Osteocyte (in vitro differentiated cells): ENCODE results near the gene KIF26A. TPM values are rescaled to one million over a fixed set of nuclear protein-coding genes. Genes with fewer than 3 reads are reported as not detected.

ENCODE experiments used
- DNase-seq: peaks from one replicate; pipeline ENCODE4 v3.0.0; 2021; ENCODE audit warnings: mixed read lengths; ENCODE audit not compliant: unreplicated experiment; ENCODE audit errors: extremely low spot score
- H3K27ac Mint-ChIP-seq: one replicate; pipeline ENCODE4 v1.8.0; 2021; ENCODE audit warnings: mild to moderate bottlenecking, mixed read lengths; ENCODE audit not compliant: unreplicated experiment
- H3K27me3 Mint-ChIP-seq: one replicate; pipeline ENCODE4 v1.8.0; 2021; ENCODE audit warnings: mixed read lengths; ENCODE audit not compliant: unreplicated experiment
- H3K36me3 Mint-ChIP-seq: one replicate; pipeline ENCODE4 v1.8.0; 2021; ENCODE audit warnings: mixed read lengths; ENCODE audit not compliant: unreplicated experiment
- H3K4me1 Mint-ChIP-seq: one replicate; pipeline ENCODE4 v1.8.0; 2021; ENCODE audit warnings: mixed read lengths; ENCODE audit not compliant: unreplicated experiment
- H3K4me3 Mint-ChIP-seq: one replicate; pipeline ENCODE4 v1.8.0; 2021; ENCODE audit warnings: mild to moderate bottlenecking, moderate library complexity, mixed read lengths; ENCODE audit not compliant: unreplicated experiment
- H3K9me3 Mint-ChIP-seq: one replicate; pipeline ENCODE4 v1.8.0; 2021; ENCODE audit warnings: mixed read lengths; ENCODE audit not compliant: unreplicated experiment
- CTCF ChIP-seq: fragments of 200-600 bp; sonication (generic); IDR thresholded peaks from 2 replicates; pipeline ENCODE4 v1.5.0; 2021; ENCODE audit warnings: antibody characterized with exemption, mild to moderate bottlenecking, moderate library complexity
- total RNA-seq: library from RNA; stranded (reverse); gene quantifications from 2 replicates; pipeline ENCODE4 v1.2.1, GENCODE V29; 2021

KIF26A gene
- total RNA-seq, 1 donor from 2014 or later, result 4.5 TPM

- no peak for DNase-seq
- no peaks in the 10 kb centered on the region for H3K36me3 Mint-ChIP-seq
- H3K4me3 Mint-ChIP-seq, result no peak overlapping the region
- H3K27ac Mint-ChIP-seq, result no peak overlapping the region
- H3K27me3 Mint-ChIP-seq, result no peaks in the 10 kb centered on the region
- H3K9me3 Mint-ChIP-seq, result no peaks in the 10 kb centered on the region
- TF ChIP-seq CTCF, result no peak
- H3K4me1 Mint-ChIP-seq, result peaks cover 3% of the 10 kb centered on the region
These were observed 42.7 kb upstream of the KIF26A start for GRCh38 chr14:104095426-104096310.

- no peak overlapping the region for H3K4me3 Mint-ChIP-seq
- no peak overlapping the region for H3K27ac Mint-ChIP-seq
- no peaks in the 10 kb centered on the region for H3K36me3 Mint-ChIP-seq
- DNase-seq, result no peak
- no peaks in the 10 kb centered on the region for H3K9me3 Mint-ChIP-seq
- TF ChIP-seq CTCF, result no peak
- peaks cover 3% of the 10 kb centered on the region for H3K4me1 Mint-ChIP-seq
- H3K27me3 Mint-ChIP-seq, result no peaks in the 10 kb centered on the region
These were observed 42.1 kb upstream of the KIF26A start for GRCh38 chr14:104096318-104096717.

GRCh38 chr14:104096751-104097700 lies 41.4 kb upstream of the KIF26A start:
- H3K36me3 Mint-ChIP-seq, result no peaks in the 10 kb centered on the region
- no peak overlapping the region for H3K4me3 Mint-ChIP-seq
- TF ChIP-seq CTCF, result peak; percentile 32
- DNase-seq, result no peak
- no peaks in the 10 kb centered on the region for H3K27me3 Mint-ChIP-seq
- no peak overlapping the region for H3K27ac Mint-ChIP-seq
- H3K4me1 Mint-ChIP-seq, result peaks cover 3% of the 10 kb centered on the region
- no peaks in the 10 kb centered on the region for H3K9me3 Mint-ChIP-seq

- TF ChIP-seq CTCF, result no peak
- Mint-ChIP-seq H3K4me1 (peaks cover 3% of the 10 kb centered on the region), H3K36me3 (no peaks in the 10 kb centered on the region), H3K9me3 (no peaks in the 10 kb centered on the region), H3K27ac (no peak overlapping the region), H3K27me3 (no peaks in the 10 kb centered on the region), H3K4me3 (no peak overlapping the region)
- no peak for DNase-seq
These were observed 39.9 kb upstream of the KIF26A start for GRCh38 chr14:104098272-104099095.
